ENCODE results near the gene ADD2.
A peak's percentile ranks its signal among the peaks of the same experiment; 100 is the strongest.

ADD2 gene

DNA sequence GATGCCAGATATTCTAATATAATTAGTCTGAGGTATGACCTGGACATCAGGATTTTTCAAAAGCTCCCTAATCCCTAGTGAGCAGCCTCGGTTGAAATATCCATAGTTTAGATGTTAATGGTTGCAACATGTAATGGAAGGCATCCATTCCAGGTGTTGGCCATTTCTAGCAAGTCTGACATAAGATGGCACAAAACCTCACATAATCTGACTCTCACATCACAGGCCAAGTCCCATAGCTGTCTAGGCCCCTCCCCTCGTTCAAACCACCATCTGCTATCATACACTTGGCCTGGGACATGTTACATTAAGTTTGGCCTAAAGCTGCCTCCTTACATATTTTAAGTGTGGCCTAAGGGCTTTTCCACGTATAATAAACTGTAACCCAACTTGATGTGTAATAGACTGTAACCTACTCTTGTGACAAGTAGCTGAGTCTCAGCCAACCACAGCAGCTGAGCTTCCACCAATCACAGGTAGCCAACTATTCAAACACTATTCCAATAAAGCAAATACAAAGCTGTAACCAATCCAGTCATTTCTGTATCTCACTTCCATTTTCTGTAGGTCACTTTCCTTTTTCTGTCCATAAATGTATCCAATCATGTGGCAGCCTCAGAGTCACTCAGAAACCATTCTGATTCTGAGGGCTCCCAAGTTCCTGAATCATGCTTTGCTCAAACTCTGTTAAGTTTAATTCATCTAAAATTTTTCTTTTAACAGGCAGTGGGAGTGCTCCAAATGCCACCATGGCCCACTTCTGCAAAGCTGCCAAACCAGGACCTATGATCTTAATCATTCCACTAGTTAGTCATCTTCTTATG lies 59.4 kb downstream of the ADD2 start:
- DNase-seq (ENCODE audit: extremely low spot score, insufficient read length, low read depth) (no peak), FAIRE-seq (no peak)

DNA sequence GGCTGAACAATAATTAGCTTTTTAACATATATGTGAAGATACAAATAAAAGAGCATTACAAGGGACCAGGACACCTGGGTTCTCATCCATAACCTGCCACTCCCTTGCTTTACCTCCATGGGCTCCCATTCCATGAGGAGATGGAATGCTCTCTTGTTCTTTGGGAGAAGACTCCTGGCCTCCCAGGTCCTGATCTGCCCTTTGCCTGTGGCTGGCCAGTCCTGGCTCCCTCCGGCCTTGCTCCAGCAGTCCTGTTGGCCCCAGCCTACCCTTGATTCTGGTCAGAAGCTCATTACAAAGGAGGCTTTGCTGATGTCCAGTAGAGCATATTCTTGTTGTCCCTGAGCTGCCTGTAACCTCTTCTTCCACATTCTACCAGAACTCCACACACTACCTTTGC lies 60.3 kb downstream of the ADD2 start:
- DNase-seq (ENCODE audit: extremely low spot score, insufficient read length, low read depth) (no peak), FAIRE-seq (no peak)

DNA sequence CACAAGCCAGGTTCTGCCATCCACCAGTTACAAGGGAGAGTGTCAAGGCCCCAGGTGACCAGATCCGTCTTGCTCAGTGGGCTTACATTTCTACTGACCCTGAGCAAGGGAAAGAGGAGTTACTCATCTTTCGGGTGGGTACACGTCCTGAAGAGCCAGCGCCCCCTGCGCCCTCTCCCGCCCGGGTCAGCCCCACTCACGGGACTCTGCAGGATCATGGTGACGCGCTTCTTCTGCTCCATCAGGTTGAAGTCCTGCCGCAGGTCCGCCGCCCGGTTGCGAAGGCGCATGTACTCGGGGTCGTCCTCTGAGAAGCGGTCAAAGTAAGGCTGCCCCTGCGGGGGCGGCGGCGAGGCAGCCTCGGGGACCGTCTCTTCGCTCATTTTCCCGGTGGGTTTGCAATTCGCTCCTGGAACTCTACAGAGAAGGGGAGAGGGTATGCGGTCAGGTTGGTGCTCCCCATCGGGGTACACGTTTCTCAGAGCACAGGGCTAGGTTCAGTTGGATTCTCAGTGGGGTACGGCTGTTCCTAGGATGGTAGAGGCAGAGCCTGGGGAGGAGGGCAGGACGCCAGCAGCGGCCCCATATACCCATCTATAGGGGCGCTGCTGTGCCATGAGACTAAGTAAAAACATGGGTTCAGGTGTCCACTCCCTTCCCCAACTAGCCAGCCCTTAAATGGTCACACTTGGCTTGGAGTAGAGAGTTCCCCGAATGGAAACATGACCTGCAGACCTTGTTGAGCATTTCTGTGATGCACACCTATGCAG lies 61.8 kb downstream of the ADD2 start:
- DNase-seq (ENCODE audit: extremely low spot score, insufficient read length, low read depth), result no peak
- FAIRE-seq, result no peak

DNA sequence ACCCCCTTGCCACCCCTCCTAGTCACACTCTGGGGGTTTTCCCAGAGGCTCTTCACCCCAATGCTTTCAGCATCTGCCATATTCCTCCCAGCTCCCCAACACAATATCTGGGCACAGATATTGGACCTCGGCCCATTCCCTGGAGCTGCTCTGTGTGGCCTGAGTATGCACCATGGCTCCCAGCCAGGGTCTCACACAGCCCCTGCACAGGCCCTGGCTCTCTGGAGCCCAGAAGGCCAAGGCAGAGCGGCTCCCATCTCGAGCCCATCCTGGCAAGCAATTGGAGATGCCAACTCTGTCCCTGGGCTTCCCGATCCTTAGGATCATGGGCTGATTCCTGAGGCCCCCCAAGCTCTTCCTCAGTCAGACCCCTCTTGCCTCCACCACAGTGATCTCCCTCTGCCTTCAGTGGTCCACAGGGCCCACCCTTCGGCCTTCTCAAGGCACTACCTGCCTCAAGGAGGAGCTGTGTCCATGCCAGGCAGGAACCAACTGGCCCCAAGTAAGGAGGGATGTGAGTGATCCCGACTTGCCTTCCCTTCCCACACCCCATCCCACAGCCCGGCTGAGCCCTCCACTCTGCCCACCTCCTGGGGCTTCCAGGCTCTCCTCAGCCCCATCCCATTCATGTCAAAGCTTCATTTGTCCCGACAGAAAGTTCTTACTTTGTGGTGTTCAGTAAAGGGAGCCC lies 62.7 kb downstream of the ADD2 start:
- DNase-seq (ENCODE audit: extremely low spot score, insufficient read length, low read depth) (no peak), FAIRE-seq (no peak)

DNA sequence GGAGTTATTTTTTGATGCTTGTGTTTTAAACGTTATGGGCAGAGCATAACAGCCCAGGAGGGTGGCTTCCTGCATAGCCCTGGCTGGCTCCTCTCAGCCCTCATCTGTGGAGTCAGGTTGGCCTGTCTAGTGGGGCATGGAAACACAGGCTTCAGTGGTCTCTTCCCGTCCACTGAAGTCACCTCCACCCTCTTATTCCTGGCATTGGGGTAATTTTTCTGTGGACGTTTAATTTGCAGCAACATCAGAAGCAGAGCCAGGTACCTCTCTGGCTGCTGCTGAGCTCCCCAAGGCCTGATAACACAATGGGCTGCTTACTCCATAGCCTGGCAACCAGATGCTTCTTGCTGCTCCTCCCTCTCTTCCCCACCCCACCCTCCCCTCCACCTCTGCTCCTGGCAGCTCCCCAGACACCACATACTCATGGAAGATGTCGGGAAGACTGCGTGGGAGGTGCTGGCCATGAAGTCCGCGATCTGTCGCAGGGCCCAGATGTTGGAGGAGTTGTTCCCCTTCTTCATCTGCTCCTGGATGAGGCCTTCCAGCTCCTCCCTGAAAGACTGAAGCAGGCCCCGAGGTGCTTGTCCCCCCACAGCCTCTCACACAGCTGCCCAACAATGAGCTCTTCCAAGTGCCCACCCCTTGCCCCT lies 64.0 kb downstream of the ADD2 start:
- DNase-seq (ENCODE audit: extremely low spot score, insufficient read length, low read depth) (no peak), FAIRE-seq (no peak)

DNA sequence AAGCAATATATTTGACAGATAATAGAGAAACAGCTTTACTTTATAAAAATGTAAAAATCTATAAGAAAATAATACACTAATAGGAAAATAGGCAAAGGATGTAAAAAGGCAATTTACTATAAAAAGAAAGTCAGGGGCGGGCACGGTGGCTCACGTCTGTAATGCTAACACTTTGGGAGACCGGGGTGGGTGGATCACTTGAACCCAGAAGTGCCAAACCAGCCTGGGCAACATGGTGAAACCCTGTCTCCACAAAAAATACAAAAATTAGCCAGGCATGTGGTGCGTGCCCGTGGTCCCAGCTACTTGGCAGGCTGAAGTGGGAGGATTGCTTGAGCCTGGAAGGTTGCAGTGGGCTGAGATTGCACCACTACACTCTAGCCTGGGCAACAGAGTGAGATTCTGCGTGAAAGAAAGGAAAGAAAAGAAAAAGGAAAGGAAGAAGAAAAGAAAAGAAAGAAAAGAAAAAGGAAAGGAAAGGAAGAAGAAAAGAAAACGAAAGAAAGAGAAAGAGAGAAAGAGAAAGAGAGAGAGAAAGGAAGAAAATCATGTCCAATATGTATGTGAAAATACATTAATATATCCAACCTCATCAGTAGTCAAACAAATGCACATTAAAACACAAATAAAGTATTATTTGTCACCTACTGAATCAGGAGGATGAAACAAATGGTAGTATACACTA lies 65.1 kb downstream of the ADD2 start:
- FAIRE-seq, result no peak
- DNase-seq (ENCODE audit: extremely low spot score, insufficient read length, low read depth), result no peak

DNA sequence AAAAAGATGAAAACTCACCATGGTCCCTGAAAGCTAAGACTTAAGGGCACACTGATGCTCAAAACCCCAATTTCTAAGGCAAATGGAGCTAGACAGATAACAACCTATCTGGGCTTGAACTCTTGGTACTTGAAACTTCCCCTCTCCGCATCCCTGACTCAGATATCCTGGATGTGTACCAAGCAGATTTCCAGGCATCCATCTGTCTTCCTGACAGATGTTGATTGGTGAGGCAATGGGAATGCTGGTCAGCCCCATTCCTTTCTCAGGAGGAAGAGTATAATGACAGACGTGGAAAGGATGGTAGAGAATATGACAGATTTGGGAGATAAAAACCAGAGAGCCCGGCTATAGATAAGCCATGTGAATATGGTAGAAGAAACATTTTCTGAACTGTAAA lies 69.2 kb downstream of the ADD2 start:
- FAIRE-seq, result no peak
- DNase-seq (ENCODE audit: extremely low spot score, insufficient read length, low read depth), result no peak

DNA sequence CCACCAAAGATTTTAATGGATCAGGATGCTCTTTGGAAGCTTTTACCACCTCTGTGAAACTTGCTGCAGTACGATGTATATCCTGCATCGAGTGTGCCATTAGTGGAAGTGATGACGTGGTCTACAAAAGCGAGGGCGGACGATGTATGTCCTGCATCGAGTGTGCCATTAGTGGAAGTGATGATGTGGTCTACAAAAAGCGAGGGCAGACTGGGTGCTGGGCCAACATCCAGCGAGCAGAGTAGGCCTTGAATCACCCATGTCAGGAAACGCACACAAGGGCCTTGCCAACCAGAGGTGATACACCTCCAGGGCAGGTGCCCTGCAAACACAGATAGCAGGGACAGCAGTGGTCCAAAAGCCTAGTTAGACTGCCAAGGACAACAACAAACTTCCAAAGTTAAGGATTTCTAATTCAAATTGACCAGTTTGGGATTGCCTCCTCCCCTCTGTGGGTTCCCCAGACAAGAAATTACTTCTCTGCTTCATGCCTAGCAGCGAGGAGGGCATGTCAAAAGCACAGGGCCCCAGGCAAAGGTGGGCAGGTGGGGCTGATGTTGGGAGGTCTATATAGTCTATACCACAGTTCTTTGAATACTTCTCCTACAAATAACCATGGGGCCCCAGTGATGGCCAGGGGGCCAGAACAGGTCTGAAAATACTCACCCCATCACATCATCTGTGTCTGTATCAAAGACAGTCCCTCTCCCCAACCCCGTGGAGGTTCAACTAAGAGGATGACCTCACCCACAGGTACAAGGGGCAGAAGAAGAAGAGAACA lies 70.2 kb downstream of the ADD2 start:
- no peak for FAIRE-seq
- no peak for DNase-seq (ENCODE audit: extremely low spot score, insufficient read length, low read depth)

DNA sequence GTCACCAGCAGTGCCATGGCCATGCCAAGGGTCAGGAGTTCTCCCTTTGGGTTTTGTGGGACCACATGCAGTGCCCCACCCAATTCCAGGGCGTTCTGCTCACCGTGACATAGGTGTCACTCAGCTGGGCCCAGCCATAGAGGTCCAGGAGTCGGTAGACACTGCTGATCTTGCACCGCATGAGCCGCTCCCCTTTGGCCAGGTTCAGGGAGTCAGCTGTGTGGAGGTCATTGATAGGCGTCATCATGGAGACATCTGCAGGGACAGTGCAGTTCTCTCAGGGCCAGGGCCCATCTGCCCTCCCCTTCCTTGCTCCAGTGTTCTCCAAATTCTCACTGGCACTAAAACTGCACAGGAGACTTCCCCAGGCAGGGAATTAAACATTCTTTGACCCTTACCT lies 71.9 kb downstream of the ADD2 start:
- DNase-seq (ENCODE audit: extremely low spot score, insufficient read length, low read depth) (no peak), FAIRE-seq (no peak)

DNA sequence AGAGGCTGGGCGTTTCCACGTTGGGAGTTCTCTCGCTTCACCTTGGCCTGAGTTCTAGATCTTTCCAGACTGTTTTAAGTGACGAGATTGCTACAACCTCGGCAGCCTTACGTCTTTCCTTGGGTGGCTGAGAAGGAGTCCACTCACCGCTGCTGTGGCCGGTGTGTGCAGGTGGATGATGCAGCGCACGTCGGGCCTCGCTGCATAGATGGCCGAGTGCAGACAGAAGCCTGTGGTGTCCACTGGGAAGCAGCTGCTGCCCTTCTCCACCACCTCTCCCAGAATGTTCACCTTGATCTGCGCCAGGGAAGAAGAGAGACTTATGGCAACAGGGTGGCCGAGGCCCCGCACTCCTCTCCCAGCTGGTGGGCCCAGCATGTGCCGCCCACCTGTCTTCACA lies 75.7 kb downstream of the ADD2 start:
- DNase-seq (ENCODE audit: extremely low spot score, insufficient read length, low read depth), result no peak
- FAIRE-seq, result no peak

DNA sequence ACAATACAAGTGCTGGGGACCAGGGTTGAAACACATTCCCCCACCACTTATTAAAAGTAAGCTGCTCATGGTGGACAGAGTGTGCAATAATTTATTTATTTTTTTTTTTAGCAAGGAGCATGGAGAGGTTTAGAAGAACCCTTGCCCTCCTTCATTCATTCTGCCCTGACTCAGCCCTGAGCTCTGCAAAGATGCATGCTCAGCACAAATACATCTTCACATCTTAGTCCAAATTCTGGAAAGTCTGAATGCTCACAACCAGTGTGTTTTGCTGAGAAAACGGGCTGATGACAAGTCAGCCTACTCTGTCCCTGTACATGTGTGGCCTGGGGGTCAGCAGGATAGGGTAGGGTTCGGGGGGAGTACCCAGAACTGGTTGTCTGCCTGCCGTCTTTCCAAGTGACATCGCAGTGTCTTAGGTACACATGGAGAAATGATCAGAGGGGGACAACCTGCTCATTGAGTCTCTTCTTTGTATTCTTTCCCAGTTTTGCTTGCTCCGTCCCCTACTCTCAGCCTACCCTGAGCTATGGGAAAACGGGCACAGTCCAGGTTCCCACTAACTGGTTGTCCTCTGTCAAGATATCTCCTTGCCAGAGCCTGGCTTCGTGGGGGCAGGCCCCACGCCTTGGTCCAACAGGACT lies 76.4 kb downstream of the ADD2 start:
- FAIRE-seq (no peak), DNase-seq (ENCODE audit: extremely low spot score, insufficient read length, low read depth) (no peak)

DNA sequence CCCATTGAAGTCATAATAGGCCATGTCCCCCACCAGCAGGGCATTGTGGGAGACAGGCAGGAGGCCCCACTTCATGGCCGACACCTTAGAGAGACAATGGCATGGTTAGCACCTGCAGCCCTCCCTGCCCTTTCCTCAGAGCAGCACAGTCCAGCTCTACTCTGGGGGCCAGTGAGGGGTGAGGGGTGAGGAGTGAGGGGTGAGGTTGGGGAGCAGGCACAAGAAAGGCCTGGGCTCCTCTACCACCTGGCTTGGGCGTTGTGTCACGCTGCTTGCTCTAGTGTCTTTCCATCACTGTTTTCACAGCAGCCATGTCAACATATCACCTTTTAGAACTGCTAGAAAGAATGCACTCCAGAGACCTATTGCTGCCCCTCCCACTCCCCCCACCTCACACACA lies 77.2 kb downstream of the ADD2 start:
- DNase-seq (ENCODE audit: extremely low spot score, insufficient read length, low read depth), result no peak
- no peak for FAIRE-seq

DNA sequence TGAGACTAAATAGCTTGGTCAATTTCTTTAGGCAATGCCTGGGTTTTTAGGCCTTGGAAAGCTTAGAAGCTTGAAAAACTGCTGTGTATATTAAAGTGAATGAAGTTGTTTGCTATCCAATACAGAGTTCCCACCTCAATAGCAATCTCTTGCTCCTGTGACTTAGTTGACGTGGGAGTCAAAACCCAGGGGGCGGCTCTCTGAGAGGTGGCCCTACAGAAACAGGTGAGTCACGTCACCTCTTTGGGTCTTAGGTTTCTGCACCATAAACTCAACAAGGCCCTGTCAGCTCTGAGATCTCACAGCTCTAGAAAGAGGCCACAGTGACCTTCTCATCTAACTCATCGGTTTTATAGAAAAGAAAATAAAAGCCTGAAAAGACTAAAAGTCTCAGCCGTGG lies 79.6 kb downstream of the ADD2 start:
- no peak for DNase-seq (ENCODE audit: extremely low spot score, insufficient read length, low read depth)
- no peak for FAIRE-seq

DNA sequence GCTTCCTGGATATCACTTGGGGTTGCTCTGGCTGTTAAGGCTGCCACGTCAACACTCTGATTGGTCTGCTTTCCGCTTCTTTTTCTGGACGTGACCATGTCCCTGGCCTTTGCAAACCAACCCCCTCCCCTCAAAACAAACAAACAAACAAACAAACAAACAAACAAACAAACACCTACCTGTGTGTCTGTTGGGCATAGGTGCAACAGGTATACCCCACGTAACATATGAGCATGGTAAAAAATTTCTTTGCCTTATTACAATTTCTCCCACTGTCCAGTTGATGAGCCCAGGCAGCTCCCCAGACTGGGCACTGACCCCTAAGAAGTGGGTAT lies 80.6 kb downstream of the ADD2 start:
- FAIRE-seq (no peak), DNase-seq (ENCODE audit: extremely low spot score, insufficient read length, low read depth) (no peak)

DNA sequence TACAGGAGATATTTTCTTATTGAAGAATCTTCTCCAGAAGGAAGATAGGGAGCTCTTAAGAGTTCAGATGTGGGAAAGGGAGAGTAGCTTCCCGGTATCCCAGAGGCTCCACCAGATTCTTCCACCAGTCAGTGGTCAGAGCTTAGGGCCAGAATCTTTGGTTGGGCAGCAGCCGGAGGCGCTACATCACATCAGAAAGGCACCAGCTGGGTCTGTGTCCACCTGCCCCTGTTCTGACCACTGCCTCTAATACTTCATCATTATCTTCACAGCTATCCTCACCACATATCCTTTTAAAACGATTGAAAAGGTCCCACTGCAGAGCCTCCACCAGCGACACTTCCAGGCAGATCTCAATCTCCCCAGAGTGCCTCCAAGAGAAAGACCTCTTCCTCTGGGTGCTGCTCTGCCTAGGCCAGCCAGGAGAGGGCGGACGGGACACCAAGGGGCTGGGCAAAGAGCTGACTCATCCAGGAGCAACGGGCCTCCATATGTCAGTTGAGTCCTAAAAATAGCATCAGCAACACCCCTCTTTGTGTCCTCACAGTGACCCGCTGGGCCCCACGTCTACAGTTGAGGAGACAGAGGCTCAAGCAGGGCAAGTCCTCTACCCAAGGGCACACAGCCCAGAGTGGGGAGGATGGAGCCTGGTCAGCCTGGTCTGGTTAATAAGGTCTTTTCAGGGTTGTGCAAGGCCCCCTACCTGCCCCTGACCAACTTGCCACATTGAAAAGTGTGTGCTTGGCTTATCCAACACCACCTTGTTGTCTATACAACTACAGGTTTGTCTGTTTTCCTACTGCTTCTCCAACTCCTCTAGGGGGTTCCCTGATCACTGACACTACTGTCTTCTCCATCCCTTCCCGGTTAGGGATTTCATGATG lies 81.2 kb downstream of the ADD2 start:
- peak; percentile 8 for DNase-seq (ENCODE audit: extremely low spot score, insufficient read length, low read depth)
- no peak for FAIRE-seq

DNA sequence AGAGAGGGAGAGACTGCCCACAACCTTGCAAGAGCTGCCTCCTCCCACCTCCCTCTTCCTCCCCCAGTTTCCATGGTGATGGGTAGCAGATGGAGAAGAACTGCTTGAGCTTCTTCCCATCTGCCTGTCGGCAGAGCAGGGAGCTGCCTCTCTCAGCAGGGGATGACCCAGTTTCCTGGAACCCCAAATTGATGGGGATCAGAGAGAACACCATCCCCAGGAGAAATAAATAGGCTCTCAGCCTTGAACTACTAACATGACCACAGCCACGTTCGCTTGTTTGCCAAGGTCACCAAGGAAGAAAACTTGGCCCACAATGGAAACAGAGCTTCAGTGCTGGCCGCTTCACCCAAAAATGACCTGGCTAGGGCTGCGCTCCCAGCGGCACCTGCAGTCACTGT lies 82.2 kb downstream of the ADD2 start:
- no peak for FAIRE-seq
- DNase-seq (ENCODE audit: extremely low spot score, insufficient read length, low read depth), result no peak

DNA sequence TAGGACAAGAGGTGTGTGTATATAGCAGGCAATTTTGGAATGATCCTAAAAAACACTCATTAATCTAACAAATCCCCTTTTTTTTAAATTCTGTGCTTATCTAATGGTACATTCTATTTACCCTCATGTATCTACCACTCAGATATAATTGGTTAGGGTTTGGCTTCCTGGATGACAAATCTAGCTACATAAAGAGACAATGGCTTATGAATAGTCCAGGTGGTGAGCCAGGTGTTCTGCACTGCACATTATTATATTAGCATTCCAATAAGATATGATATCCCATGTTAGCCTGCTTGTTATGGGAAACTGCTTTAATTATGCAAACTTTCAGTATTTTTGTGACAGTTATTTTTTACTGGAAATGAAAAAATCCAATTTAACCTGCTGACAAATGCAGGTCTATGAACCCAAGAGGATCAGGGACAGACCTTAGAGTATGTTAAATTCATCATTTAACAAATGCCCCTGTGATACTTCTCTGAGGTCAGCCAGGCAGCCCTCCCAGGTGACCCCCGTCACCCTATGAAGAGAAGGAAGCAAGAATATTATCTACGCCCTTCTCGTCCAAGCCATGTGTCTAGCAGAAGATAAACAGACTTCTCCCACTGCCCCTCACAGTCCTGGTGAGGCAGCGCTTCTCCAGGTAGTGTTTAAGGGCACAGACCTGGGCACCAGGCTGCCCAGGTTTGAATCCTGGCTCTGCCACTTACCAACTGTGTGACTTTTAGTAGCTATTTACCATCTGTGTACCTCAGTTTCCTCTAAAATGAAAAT lies 83.0 kb downstream of the ADD2 start:
- FAIRE-seq (no peak), DNase-seq (ENCODE audit: extremely low spot score, insufficient read length, low read depth) (no peak)
